ENCODE measurements around the gene IGF2. TPM values are rescaled to one million over a fixed set of nuclear protein-coding genes. Genes with fewer than 3 reads are reported as not detected.

The IGF2 gene
- total RNA-seq, 1 donor from 2014 or later: 75.0 TPM

GRCh38 chr11:2121227-2122130 is 17.7 kb downstream of the IGF2 start:
- H3K27ac ChIP-seq (replicated peaks): no peak overlapping the region
- no peak overlapping the region for H3K4me3 ChIP-seq
- no peak for DNase-seq
- H3K4me1 ChIP-seq: no peaks in the 10 kb centered on the region
- H3K36me3 ChIP-seq: no peaks in the 10 kb centered on the region
- H3K27me3 ChIP-seq (ENCODE audit: low read depth): peaks cover 48% of the 10 kb centered on the region
- H3K9me3 ChIP-seq (replicated peaks): peaks cover 13% of the 10 kb centered on the region
- intact Hi-C loops (cut with micrococcal nuclease): no loop called here
- TF ChIP-seq, protein P1, sequence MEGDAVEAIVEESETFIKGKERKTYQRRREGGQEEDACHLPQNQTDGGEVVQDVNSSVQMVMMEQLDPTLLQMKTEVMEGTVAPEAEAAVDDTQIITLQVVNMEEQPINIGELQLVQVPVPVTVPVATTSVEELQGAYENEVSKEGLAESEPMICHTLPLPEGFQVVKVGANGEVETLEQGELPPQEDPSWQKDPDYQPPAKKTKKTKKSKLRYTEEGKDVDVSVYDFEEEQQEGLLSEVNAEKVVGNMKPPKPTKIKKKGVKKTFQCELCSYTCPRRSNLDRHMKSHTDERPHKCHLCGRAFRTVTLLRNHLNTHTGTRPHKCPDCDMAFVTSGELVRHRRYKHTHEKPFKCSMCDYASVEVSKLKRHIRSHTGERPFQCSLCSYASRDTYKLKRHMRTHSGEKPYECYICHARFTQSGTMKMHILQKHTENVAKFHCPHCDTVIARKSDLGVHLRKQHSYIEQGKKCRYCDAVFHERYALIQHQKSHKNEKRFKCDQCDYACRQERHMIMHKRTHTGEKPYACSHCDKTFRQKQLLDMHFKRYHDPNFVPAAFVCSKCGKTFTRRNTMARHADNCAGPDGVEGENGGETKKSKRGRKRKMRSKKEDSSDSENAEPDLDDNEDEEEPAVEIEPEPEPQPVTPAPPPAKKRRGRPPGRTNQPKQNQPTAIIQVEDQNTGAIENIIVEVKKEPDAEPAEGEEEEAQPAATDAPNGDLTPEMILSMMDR (IDR thresholded peaks at IDR 0.05; ENCODE audit: borderline replicate concordance): no peak

- TF ChIP-seq, protein P1 (IDR thresholded peaks at IDR 0.05; ENCODE audit: borderline replicate concordance): no peak
- intact Hi-C loops (cut with micrococcal nuclease): no loop called here
- Histone ChIP-seq H3K36me3 (no peaks in the 10 kb centered on the region), H3K4me3 (no peak overlapping the region), H3K4me1 (no peaks in the 10 kb centered on the region), H3K9me3 (replicated peaks) (peaks cover 20% of the 10 kb centered on the region), H3K27ac (replicated peaks) (no peak overlapping the region), H3K27me3 (ENCODE audit: low read depth) (peaks cover 48% of the 10 kb centered on the region)
- DNase-seq: no peak
These were observed 18.7 kb downstream of the IGF2 start for GRCh38 chr11:2120359-2121100.

- TF ChIP-seq, protein P1 (IDR thresholded peaks at IDR 0.05; ENCODE audit: borderline replicate concordance): no peak
- Histone ChIP-seq H3K27me3 (ENCODE audit: low read depth) (peaks cover 52% of the 10 kb centered on the region), H3K4me3 (no peak overlapping the region), H3K9me3 (replicated peaks) (peaks cover 20% of the 10 kb centered on the region), H3K27ac (replicated peaks) (no peak overlapping the region), H3K36me3 (no peaks in the 10 kb centered on the region), H3K4me1 (no peaks in the 10 kb centered on the region)
- intact Hi-C loops (cut with micrococcal nuclease): no loop called here
- no peak for DNase-seq
These were observed 20.5 kb downstream of the IGF2 start for GRCh38 chr11:2118677-2119076.

DNA sequence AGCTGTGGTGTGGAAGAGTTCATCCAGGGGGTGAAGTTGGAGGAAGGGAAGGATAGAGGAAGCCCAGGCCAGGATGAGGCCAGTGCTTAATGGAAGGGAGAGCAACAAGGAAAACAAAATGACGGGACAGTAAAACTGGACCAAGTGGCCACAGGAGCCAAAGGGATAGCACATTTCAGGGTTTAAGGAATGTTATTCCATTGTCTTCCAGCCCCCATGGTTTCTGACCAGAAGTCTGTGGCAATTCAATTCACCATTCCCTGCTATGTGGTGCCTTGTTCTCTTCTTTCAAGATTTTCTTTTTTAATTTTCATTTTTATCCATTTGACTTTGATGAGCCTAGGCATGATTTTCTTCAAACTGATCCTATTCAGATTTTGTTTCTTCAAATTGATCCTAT is 22.5 kb downstream of the IGF2 start:
- TF ChIP-seq, protein P1 (IDR thresholded peaks at IDR 0.05; ENCODE audit: borderline replicate concordance): no peak

DNA sequence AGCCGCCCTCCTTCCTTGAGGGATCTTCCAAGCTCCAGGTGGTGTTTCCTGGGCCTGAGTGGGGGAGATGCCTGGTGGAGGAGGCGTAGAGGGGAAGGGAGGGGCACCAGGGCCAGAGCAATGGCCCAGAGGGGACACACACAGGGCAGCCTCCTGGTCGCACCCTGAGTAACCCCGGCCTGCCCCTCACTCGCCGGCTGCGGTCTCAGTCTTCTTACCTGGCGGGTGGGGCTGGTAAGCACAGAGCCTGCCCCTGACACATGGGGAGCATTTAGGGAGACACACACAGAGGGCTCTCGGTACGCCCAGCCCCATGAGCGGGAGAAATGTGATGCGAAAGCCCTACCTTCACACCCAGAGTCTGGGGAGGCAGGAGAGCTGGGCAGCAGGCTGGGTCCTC is 23.9 kb downstream of the IGF2 start:
- intact Hi-C loops (cut with micrococcal nuclease): no loop called here
- no peak overlapping the region for H3K27ac ChIP-seq (replicated peaks)
- TF ChIP-seq, protein P1 (IDR thresholded peaks at IDR 0.05; ENCODE audit: borderline replicate concordance): no peak
- H3K36me3 ChIP-seq: no peaks in the 10 kb centered on the region
- no peak for DNase-seq
- H3K9me3 ChIP-seq (replicated peaks): peaks cover 20% of the 10 kb centered on the region
- H3K27me3 ChIP-seq (ENCODE audit: low read depth): peaks cover 21% of the 10 kb centered on the region
- no peaks in the 10 kb centered on the region for H3K4me1 ChIP-seq
- H3K4me3 ChIP-seq: no peak overlapping the region

More for the DNA sequence above, 22.5 kb downstream of the IGF2 start:
- intact Hi-C loops (cut with micrococcal nuclease): no loop called here
- Histone ChIP-seq H3K27ac (replicated peaks) (no peak overlapping the region), H3K9me3 (replicated peaks) (peaks cover 20% of the 10 kb centered on the region), H3K4me1 (no peaks in the 10 kb centered on the region), H3K36me3 (no peaks in the 10 kb centered on the region), H3K27me3 (ENCODE audit: low read depth) (peaks cover 34% of the 10 kb centered on the region), H3K4me3 (no peak overlapping the region)
- DNase-seq: no peak

Measured in left ventricle myocardium inferior (tissue), 1 donor.